Uterus (tissue), 4 donors: ENCODE results near the gene IFITM10. TPM values are rescaled to one million over a fixed set of nuclear protein-coding genes. Genes with fewer than 3 reads are reported as not detected.

Source experiments
- DNase-seq, 2 donors: peaks; one replicate each; pipeline ENCODE4 v3.0.0-alpha.2; 2019 to 2020
- H3K27ac ChIP-seq, 2 donors: fragments of 200-600 bp; sonication (generic); 1 replicate in 1 of 2; 2 replicates in 1 of 2; pipeline ENCODE4 v1.5.1; 2016 to 2018
- H3K27me3 ChIP-seq, 2 donors: fragments of 200-600 bp; sonication (generic); one replicate each; pipeline ENCODE4 v1.5.1; 2018 to 2019; ENCODE audit warnings: control low read depth in 1 of 2
- H3K36me3 ChIP-seq, 2 donors: fragments of 200-600 bp; sonication (generic); one replicate each; pipeline ENCODE4 v1.5.1; 2019; ENCODE audit warnings: control low read depth in 1 of 2
- H3K4me1 ChIP-seq, 2 donors: fragments of 200-600 bp; sonication (generic); one replicate each; pipeline ENCODE4 v1.5.1; 2018 to 2019; ENCODE audit warnings: control low read depth in 1 of 2
- H3K4me3 ChIP-seq, 2 donors: fragments of 200-600 bp; sonication (generic); 1 replicate in 1 of 2; 2 replicates in 1 of 2; pipeline ENCODE4 v1.5.1; 2018 to 2019; ENCODE audit warnings: mild to moderate bottlenecking in 1 of 2
- H3K9me3 ChIP-seq, 2 donors: fragments of 200-600 bp; sonication (generic); one replicate each; pipeline ENCODE4 v1.5.1; 2019; ENCODE audit warnings: control low read depth in 1 of 2
- CTCF ChIP-seq, 4 experiments: fragments of 200-600 bp in 2 of 4; fragments of 450-650 bp in 2 of 4; sonication (generic) in 2 of 4; IDR thresholded peaks; one replicate each; pipeline ENCODE4 v1.5.1; 2016 to 2019; ENCODE audit warnings: antibody characterized with exemption in 4 of 4, mild to moderate bottlenecking in 2 of 4, moderate library complexity in 1 of 4
- POLR2A ChIP-seq, 2 donors: fragments of 450-650 bp; IDR thresholded peaks; one replicate each; pipeline ENCODE4 v1.6.1; 2016; ENCODE audit warnings: antibody characterized with exemption in 2 of 2, mild to moderate bottlenecking in 1 of 2, moderate library complexity in 1 of 2
- intact Hi-C: fragments of 100-400 bp; cut with DNase I; formaldehyde crosslinking; loops from one replicate; pipeline ENCODE4 v1.15.1; 2023; ENCODE audit warnings: low total_unique reads
- total RNA-seq, 4 donors: library from RNA; depleted of rRNA in 3 of 4; stranded (reverse); fragments of >200 nt in 3 of 4; gene quantifications; one replicate each; pipeline versions ENCODE4 v1.1.0 to v1.2.4, GENCODE V29; 2014 to 2023
- donor health status: DM: yes; HTN: yes; CAD: no.

Gene IFITM10
- total RNA-seq, 4 donors from 2014 or later: 0.85 TPM; not detected in 3

- Histone ChIP-seq H3K4me1 (no peaks in the 10 kb centered on the region), H3K36me3 (no peaks in the 10 kb centered on the region), H3K4me3 (no peak overlapping the region), H3K27me3 (no peaks in the 10 kb centered on the region), H3K27ac (no peak overlapping the region), H3K9me3 (no peaks in the 10 kb centered on the region)
- no peak for TF ChIP-seq CTCF (IDR thresholded peaks at IDR 0.05)
- no peak for TF ChIP-seq POLR2A (IDR thresholded peaks at IDR 0.05)
- DNase-seq: no peak
- intact Hi-C loops: no loop called here
These were observed 30.6 kb upstream of the IFITM10 start for GRCh38 chr11:1780700-1781592.

GRCh38 chr11:1779806-1780699, 29.7 kb upstream of the IFITM10 start:
- no peak for TF ChIP-seq CTCF (IDR thresholded peaks at IDR 0.05)
- no peak for TF ChIP-seq POLR2A (IDR thresholded peaks at IDR 0.05)
- Histone ChIP-seq H3K4me1 (no peaks in the 10 kb centered on the region), H3K36me3 (no peaks in the 10 kb centered on the region), H3K4me3 (no peak overlapping the region), H3K27me3 (no peaks in the 10 kb centered on the region), H3K9me3 (no peaks in the 10 kb centered on the region), H3K27ac (no peak overlapping the region)
- intact Hi-C loops: no loop called here
- no peak for DNase-seq

GRCh38 chr11:1779034-1779805, 28.8 kb upstream of the IFITM10 start:
- TF ChIP-seq CTCF (IDR thresholded peaks at IDR 0.05) (no peak), POLR2A (IDR thresholded peaks at IDR 0.05) (no peak)
- H3K4me3 ChIP-seq: no peak overlapping the region
- no peak for DNase-seq
- no peaks in the 10 kb centered on the region for H3K27me3 ChIP-seq
- H3K36me3 ChIP-seq: no peaks in the 10 kb centered on the region
- intact Hi-C loops: no loop called here
- H3K27ac ChIP-seq: no peak overlapping the region
- H3K9me3 ChIP-seq: no peaks in the 10 kb centered on the region
- no peaks in the 10 kb centered on the region for H3K4me1 ChIP-seq

GRCh38 chr11:1778141-1778911, 27.9 kb upstream of the IFITM10 start:
- Histone ChIP-seq H3K27ac (no peak overlapping the region), H3K4me1 (no peaks in the 10 kb centered on the region), H3K9me3 (no peaks in the 10 kb centered on the region), H3K27me3 (no peaks in the 10 kb centered on the region), H3K36me3 (no peaks in the 10 kb centered on the region), H3K4me3 (no peak overlapping the region)
- no peak for TF ChIP-seq POLR2A (IDR thresholded peaks at IDR 0.05)
- no peak for TF ChIP-seq CTCF (IDR thresholded peaks at IDR 0.05)
- intact Hi-C loops: no loop called here
- no peak for DNase-seq
